GM21367 (cell line): ENCODE results near the gene ABCA1.
A peak's percentile ranks its signal among the peaks of the same experiment; 100 is the strongest.
"Not testable (repeated sequence)": the region's sequence is repeated elsewhere in the genome, so short reads cannot be mapped to it uniquely, and the experiment has no call there.

Experiments
- ATAC-seq: cut with Tn5 transposase; IDR thresholded peaks from one replicate; pipeline ENCODE4 v1.9.1; 2021; ENCODE audit not compliant: unreplicated experiment

Gene ABCA1

DNA sequence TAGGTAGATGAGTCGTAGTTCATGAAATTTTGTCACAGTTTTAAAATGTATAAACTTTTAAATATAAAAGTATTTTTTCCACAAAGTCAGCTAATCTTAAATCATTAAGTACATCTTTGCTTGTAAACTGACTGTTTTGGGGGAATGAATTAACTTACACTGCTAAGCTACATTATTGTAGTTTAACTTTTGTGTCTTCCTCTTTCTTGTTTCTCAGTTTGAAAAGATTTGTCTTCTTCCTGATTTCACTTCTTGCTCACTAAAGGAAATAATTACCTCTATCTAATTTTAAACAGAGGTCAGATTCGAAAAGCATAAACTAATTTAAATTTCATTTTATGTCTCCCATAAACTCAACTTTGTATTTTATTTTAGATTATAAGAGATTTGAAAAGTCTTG is 158.3 kb downstream of the ABCA1 start:
- peak; percentile 25 for ATAC-seq

GRCh38 chr9:104769029-104769428 is 158.9 kb downstream of the ABCA1 start:
- not testable (repeated sequence) for ATAC-seq

GRCh38 chr9:104767507-104767906 is 160.4 kb downstream of the ABCA1 start:
- ATAC-seq = no peak

DNA sequence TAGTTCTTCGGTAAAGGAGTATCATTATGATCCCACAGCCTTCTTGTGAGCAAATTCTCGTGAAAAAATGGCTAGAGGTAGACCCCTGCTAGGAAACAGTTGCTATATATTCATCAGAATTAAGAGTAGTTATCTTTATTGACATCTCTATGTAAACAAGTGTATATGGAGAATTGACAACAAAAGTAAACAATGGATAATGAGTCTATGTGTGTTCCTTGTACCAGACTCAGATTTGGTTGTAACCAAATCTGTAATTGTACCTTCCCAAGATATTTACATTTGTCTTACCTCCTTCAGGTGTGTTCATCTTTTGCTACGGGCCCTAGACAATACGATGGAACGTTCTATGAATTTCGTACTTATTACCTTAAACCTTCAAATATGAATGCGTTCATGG is 161.9 kb downstream of the ABCA1 start:
- no peak for ATAC-seq

DNA sequence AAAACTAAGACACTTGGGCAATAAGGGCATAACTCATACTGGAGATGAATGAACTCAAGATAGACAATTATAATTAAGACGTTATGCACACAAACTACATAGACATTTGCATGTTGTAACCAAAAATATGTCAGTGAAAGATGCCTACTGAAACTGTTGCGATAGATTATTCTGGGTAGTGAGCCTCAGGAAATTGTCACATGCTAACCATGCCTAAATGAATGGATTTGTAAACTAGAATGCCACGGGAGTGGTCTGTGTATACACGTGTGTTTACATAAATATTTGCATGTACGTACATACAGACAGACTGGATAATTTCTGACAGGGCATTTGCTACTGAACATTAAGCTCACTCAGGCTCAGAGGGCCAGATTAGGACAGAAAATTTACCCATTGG is 162.8 kb downstream of the ABCA1 start:
- ATAC-seq = peak; percentile 40

DNA sequence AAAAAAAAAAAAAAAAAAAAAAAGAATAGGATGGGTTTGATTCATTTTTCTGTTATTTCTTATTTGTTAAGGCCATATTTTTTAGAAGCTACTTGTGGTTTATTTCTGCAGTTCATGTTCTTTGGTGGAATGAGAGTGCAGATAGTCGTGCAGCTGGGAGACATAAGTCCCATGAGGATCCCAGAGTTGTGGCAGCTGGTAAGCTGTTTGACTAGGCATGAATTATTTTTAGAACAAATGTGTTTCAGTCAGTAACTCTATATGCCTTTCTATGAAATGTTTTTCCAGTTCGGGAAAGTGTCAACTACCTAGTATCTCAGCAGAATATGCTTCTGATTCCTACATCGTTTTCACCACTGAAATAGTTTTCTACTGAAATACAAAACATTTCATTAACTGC is 169.0 kb downstream of the ABCA1 start:
- ATAC-seq = peak; percentile 52

GRCh38 chr9:104750185-104750767 is 177.7 kb downstream of the ABCA1 start:
- ATAC-seq = peak; percentile 21

DNA sequence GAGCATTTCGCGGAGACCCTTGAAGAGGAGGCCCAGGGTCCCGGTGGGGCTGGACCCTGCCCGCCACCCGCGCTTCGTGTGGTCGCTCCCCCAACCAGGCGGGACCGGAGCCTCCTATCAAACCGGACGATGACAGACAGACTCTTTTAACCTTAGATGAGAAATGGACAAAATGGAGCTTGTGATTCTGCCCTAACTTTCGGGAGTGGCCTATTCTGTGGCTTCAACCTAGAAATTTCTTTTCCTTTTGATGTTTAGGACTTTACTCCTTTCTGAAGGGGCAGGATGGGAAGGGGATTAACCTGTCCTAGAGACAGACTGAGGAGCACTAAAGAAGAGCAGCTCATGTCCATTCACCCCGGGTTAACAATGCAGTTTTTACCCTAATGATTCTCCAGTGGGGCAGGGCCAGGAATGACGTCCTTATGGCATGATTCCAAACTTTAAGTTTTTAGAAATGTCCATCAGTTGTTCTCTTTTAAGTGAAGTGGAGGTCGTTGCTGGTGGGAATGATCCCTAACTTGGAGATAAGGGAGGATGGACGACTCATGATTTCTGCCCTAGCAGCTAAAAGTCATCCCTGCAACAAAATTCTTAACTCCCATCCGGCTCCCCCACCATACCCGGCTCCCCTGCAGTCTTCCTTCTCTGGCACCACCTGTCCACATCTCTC is 179.5 kb downstream of the ABCA1 start:
- no peak for ATAC-seq

DNA sequence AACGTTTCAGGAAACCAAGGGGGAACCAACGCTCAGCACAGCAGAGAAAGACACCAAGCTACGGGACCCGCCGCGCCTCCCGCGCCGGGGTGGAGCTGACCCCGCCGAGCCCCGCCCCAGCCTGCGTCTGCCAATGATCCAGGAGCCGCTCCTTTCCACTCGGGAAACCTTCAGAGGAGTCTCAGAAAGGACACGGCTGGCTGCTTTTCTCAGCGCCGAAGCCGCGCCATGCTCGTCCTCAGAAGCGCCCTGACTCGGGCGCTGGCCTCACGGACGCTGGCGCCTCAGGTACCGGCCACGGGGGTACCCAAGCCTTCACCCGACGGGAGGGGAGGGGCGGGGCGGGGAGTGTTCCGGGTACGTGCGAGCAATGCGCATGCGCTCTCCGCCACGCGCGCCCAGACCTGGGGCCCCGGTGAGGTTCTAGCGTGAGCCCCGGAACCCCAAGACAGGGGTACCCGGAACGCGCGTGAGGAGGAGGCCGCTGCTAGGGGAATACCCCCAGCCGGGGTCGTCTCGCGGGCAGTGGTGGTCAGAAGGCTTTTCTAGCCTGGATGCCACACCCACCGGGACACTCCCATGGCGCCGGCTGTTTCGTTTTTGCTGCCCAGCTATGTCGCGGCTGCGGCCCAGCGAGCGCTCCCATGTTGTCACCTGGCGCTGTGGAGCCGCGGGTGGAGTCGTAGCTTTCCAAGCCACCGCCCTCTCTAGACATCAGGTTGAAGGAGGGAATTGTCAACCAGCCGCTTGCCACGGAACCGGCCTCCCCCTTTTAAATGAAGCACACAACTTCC is 180.2 kb downstream of the ABCA1 start, which contains the start of gene NIPSNAP3A:
Gene NIPSNAP3A (plus strand): TSS at position 119 of the 794 bp plus-strand sequence. CDS start 110 bp downstream, at position 229.
- ATAC-seq = peak; percentile 85

- no peak for ATAC-seq
Measured at GRCh38 chr9:104747245-104747564, 180.8 kb downstream of the ABCA1 start.

- no peak for ATAC-seq
Measured at GRCh38 chr9:104746798-104747197, 181.2 kb downstream of the ABCA1 start.

GRCh38 chr9:104746285-104746684 is 181.7 kb downstream of the ABCA1 start:
- ATAC-seq = no peak

DNA sequence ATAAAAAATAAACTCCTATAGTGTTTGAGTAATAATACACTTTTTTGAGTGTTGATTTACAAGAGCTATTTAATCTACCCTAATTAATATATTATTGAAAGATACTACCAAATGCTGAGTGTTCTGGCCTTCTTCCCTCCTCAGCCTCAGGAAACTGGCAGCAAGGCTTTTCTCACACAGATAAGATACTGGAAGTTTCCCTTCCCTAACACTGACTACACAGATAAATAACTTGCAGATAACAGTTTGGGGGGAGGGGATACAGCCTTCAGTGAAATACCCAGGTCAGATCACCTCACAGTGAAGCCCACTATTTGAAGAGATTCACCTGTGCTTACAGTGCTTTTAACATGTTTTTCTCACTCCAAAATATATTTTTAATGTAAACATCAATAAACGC is 182.1 kb downstream of the ABCA1 start:
- no peak for ATAC-seq

GRCh38 chr9:104743376-104743985 is 184.5 kb downstream of the ABCA1 start:
- peak; percentile 48 for ATAC-seq

- no peak for ATAC-seq
Measured at GRCh38 chr9:104740621-104741020, 187.3 kb downstream of the ABCA1 start.

DNA sequence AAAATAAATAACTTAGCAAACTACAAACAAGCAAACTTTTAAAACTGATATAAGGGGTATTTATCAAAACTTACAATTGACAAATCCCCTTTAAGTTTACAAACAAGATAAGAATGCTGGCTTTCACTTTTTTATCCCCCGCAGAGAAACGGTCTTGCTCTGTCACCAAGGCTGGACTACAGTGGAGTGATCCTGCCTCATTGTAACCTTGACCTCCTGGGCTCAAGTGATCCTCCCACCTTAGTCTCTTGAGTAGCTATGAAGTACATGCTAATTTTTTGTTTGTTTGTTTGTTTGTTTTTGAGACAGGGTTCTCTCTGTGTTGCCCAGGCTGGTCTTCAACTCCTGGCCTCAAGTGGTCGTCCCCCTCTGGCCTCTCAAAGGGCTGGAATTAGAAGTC is 189.5 kb downstream of the ABCA1 start:
- no peak for ATAC-seq
